ENCODE measurements around the gene CDYL2. TPM values are rescaled to one million over a fixed set of nuclear protein-coding genes. Genes with fewer than 3 reads are reported as not detected.

The CDYL2 gene
- total RNA-seq, 4 donors from 2014 or later = 0.80 to 3.5 (median 2.3) TPM

DNA sequence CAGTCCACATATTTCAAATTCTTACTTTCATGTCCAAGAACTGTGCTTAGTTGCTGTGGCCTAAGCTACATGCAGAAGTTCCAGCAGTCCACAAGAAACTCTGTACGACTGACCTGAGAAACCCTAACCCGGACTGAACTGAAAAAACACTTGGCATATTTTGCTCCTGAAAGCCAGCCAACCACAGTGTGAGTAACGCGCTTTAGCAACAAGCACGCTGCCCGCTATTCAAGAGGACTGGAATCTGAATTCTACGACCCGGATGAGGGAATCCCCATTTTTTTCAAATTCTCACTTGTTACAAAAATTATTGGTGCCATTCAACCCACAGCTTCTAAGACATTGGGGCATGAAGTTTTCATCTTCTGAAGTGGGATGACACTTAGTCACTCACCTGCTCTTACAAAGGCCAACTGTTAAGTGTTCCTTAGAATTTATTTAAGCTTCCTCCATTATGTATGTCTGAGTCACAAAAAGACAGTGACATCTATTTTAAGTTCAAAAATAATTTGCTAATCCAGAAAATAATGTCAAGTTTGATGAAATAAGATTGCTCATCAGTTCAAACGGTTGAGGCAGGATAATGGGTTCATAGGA, 78.7 kb downstream of the CDYL2 start:
- no peak overlapping the region for H3K4me3 ChIP-seq
- intact Hi-C loops (cut with DNase I; ENCODE audit: low total_unique reads) (no loop called here), in situ Hi-C loops (cut with MboI; ENCODE audit: low pct_ligation_motif_present in 1 of 4, low pct_unique_long_range_greater_than_20kb in 1 of 4, low sequenced_read_pairs in 3 of 4) (no loop called here)
- 92 to 97% methylated on average over 3 to 9 of the region's 9 CpGs for WGBS, 2 donors (ENCODE audit: low coverage in 1 of 2)
- no peak for DNase-seq
- TF ChIP-seq, protein P1, sequence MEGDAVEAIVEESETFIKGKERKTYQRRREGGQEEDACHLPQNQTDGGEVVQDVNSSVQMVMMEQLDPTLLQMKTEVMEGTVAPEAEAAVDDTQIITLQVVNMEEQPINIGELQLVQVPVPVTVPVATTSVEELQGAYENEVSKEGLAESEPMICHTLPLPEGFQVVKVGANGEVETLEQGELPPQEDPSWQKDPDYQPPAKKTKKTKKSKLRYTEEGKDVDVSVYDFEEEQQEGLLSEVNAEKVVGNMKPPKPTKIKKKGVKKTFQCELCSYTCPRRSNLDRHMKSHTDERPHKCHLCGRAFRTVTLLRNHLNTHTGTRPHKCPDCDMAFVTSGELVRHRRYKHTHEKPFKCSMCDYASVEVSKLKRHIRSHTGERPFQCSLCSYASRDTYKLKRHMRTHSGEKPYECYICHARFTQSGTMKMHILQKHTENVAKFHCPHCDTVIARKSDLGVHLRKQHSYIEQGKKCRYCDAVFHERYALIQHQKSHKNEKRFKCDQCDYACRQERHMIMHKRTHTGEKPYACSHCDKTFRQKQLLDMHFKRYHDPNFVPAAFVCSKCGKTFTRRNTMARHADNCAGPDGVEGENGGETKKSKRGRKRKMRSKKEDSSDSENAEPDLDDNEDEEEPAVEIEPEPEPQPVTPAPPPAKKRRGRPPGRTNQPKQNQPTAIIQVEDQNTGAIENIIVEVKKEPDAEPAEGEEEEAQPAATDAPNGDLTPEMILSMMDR (IDR thresholded peaks at IDR 0.05) = no peak
- TF ChIP-seq POLR2AphosphoS5 (IDR thresholded peaks at IDR 0.05) (no peak), POLR2A (IDR thresholded peaks at IDR 0.05) (no peak), EP300 (IDR thresholded peaks at IDR 0.05; ENCODE audit: low read depth) (no peak)
- H3K4me1 ChIP-seq = no peaks in the 10 kb centered on the region
- no peak overlapping the region for H3K27ac ChIP-seq
- no peaks in the 10 kb centered on the region for H3K27me3 ChIP-seq
- no peaks in the 10 kb centered on the region for H3K36me3 ChIP-seq
- H3K9me3 ChIP-seq = peaks cover under 1 to 5% of the 10 kb centered on the region in 2 donors

DNA sequence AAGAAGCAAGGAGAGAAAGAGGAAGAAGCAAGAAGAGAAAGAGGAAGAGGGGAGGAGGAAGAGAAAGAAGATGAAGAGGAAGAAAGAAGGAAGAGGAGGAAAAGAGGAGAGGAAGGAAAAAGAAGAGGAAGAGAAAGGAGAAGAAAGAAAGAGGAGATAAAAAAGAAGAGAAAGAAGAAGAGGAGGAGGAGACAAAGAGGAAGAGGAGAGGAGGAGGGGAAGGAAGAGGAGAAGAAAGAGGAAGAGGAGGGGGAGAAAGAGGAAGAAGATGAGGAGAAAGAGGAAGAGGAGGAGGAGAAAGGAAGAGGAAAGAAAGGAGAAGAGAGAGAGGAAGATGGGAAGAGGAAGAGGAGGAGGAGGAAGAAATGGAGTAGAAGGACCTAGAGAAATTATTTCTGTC, 80.4 kb downstream of the CDYL2 start:
- intact Hi-C loops (cut with DNase I; ENCODE audit: low total_unique reads) = no loop called here
- TF ChIP-seq, protein P1 (IDR thresholded peaks at IDR 0.05) = no peak
- TF ChIP-seq EP300 (IDR thresholded peaks at IDR 0.05; ENCODE audit: low read depth) (no peak), POLR2AphosphoS5 (IDR thresholded peaks at IDR 0.05) (no peak), POLR2A (IDR thresholded peaks at IDR 0.05) (no peak)
- Histone ChIP-seq H3K4me1 (no peaks in the 10 kb centered on the region), H3K27me3 (no peaks in the 10 kb centered on the region), H3K9me3 (peaks cover 0 to 5% of the 10 kb centered on the region in 2 donors), H3K36me3 (no peaks in the 10 kb centered on the region), H3K27ac (no peak overlapping the region), H3K4me3 (no peak overlapping the region)
- in situ Hi-C loops (cut with MboI; ENCODE audit: low pct_ligation_motif_present in 1 of 4, low pct_unique_long_range_greater_than_20kb in 1 of 4, low sequenced_read_pairs in 3 of 4) = no loop called here
- no peak for DNase-seq

DNA sequence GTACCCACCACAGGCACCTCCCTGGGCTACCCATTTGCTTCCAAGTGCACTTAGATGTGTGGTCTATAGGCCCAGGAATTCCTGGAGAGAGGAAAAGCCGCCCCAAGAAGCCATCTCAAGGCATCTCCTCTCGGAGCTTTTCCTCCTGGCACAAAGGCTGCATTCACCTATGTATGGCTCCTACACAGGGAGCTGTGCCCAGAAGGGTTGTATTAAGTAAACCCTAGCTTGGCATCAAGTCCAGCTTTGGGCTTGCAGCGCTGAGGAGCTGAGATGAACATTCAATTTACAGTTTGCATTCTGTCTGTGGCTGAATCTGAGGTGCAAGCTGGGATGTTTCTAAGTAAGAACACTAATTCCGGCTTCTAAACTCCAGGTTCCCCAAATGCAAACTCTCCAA, 81.3 kb downstream of the CDYL2 start:
- Histone ChIP-seq H3K9me3 (peaks cover 0 to 5% of the 10 kb centered on the region in 2 donors), H3K27me3 (no peaks in the 10 kb centered on the region), H3K4me3 (no peak overlapping the region), H3K27ac (no peak overlapping the region), H3K36me3 (no peaks in the 10 kb centered on the region), H3K4me1 (no peaks in the 10 kb centered on the region)
- in situ Hi-C loops (cut with MboI; ENCODE audit: low pct_ligation_motif_present in 1 of 4, low pct_unique_long_range_greater_than_20kb in 1 of 4, low sequenced_read_pairs in 3 of 4) = no loop called here
- 85% methylated on average over 4 of the region's 4 CpGs; no CpG with 5 or more reads in 1 of the 2 donors for WGBS, 2 donors (ENCODE audit: low coverage in 1 of 2)
- DNase-seq = no peak
- TF ChIP-seq POLR2A (IDR thresholded peaks at IDR 0.05) = no peak
- TF ChIP-seq, protein P1 (IDR thresholded peaks at IDR 0.05) = no peak
- TF ChIP-seq POLR2AphosphoS5 (IDR thresholded peaks at IDR 0.05) = no peak
- TF ChIP-seq EP300 (IDR thresholded peaks at IDR 0.05; ENCODE audit: low read depth) = no peak
- intact Hi-C loops (cut with DNase I; ENCODE audit: low total_unique reads) = no loop called here

DNA sequence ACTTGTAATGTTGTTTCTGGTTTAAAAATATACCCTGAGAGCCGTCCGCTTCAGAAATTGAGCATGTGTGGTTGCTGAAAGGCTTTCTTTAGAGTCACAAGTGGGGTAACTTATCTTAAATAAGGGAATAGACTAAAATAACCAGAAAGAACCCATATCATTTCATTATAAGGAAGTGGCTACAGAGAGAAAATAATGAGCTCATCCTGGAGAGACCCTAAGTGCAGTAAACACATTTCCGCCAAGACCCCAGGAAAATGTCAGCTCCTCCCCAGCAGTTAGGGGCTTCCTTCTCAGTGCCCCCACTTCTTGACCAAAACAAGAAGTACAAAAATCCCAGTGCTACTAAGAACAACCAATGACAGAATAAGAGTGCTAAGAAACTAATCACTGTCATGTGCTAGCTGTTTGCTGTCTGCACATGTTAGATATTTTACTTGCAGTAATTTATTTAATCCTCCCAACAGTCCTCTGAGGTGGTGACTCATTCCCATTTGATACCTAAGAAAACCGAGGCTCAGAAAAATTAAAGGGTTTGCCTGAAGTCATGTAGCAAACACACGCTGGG, 83.5 kb downstream of the CDYL2 start:
- peaks cover 0 to 5% of the 10 kb centered on the region in 2 donors for H3K9me3 ChIP-seq
- H3K27ac ChIP-seq = no peak overlapping the region
- H3K4me1 ChIP-seq = no peaks in the 10 kb centered on the region
- intact Hi-C loops (cut with DNase I; ENCODE audit: low total_unique reads) = no loop called here
- in situ Hi-C loops (cut with MboI; ENCODE audit: low pct_ligation_motif_present in 1 of 4, low pct_unique_long_range_greater_than_20kb in 1 of 4, low sequenced_read_pairs in 3 of 4) = no loop called here
- no peaks in the 10 kb centered on the region for H3K36me3 ChIP-seq
- H3K27me3 ChIP-seq = no peaks in the 10 kb centered on the region
- H3K4me3 ChIP-seq = no peak overlapping the region
- TF ChIP-seq, protein P1 (IDR thresholded peaks at IDR 0.05) = no peak
- TF ChIP-seq EP300 (IDR thresholded peaks at IDR 0.05; ENCODE audit: low read depth) = no peak
- no peak for TF ChIP-seq POLR2AphosphoS5 (IDR thresholded peaks at IDR 0.05)
- TF ChIP-seq POLR2A (IDR thresholded peaks at IDR 0.05) = no peak
- 70 to 82% methylated on average over 5 of the region's 5 CpGs for WGBS, 2 donors (ENCODE audit: low coverage in 1 of 2)
- no peak for DNase-seq
